GM12878 (cell line): ENCODE results near the gene KIF4B. TPM values are rescaled to one million over a fixed set of nuclear protein-coding genes. Genes with fewer than 3 reads are reported as not detected.

Experiments
- ATAC-seq: fragments of 200-7000 bp; cut with Tn5 transposase; 3 replicates; pipeline ENCODE4 v1.9.1; 2020; ENCODE audit warnings: mild to moderate bottlenecking, moderate library complexity
- BruUV-seq: library from RNA; stranded (reverse); fragments of 400-500 nt; replicated peaks from 2 replicates; lab custom pipeline; 2021; lab: Mats Ljungman, UMichigan
- CTCF ChIA-PET: fragments of 300-600 bp; sonication (Branson Sonifier 250); formaldehyde crosslinking; extraction: SDS; loops from one replicate; lab custom pipeline; 2021; ENCODE audit warnings: inconsistent platforms; lab: Yijun Ruan, JAX
- POLR2A ChIA-PET: fragments of 350-600 bp; formaldehyde crosslinking; extraction: SDS; loops from one replicate; lab custom pipeline; 2021; ENCODE audit warnings: inconsistent platforms; lab: Charles Lee
- RAD21 ChIA-PET: fragments of 300-600 bp; sonication (Branson Sonifier 250); formaldehyde crosslinking; loops from one replicate; lab custom pipeline; 2023; ENCODE audit warnings: antibody characterized with exemption; ENCODE audit not compliant: unreplicated experiment; lab: Charles Lee
- SMC1A ChIA-PET: fragments of 300-600 bp; sonication (Branson Sonifier 250); formaldehyde crosslinking; loops from one replicate; lab custom pipeline; 2023; ENCODE audit not compliant: unreplicated experiment, uncharacterized antibody; lab: Charles Lee
- DNase-seq: peaks from one replicate; pipeline ENCODE4 v3.0.0-alpha.2; 2011; ENCODE audit warnings: low read depth, low spot score
- FAIRE-seq: peaks from 3 replicates; lab custom pipeline; 2011; peaks lifted over from hg19 to GRCh38; lab: Jason Lieb, UNC
- H2AFZ ChIP-seq: 2 replicates; pipeline ENCODE4 v1.6.0; 2011; ENCODE audit warnings: low read depth, low read length, control low read depth; ENCODE audit not compliant: control insufficient read depth
- H3K27ac ChIP-seq: 2 replicates; pipeline ENCODE4 v1.5.1; 2011; ENCODE audit warnings: control low read depth; ENCODE audit not compliant: control insufficient read depth, insufficient read depth
- H3K27me3 ChIP-seq, 2 experiments: replicated peaks in 1 of 2; 2 replicates each; pipeline versions ENCODE4 v1.6.0 to v1.6.1; 2011; ENCODE audit warnings: low read length in 1 of 2; ENCODE audit not compliant: control insufficient read depth in 2 of 2, insufficient read depth in 2 of 2
- H3K36me3 ChIP-seq, 2 experiments: 2 replicates each; pipeline ENCODE4 v1.5.1; 2011; ENCODE audit warnings: low read length in 1 of 2; ENCODE audit not compliant: control insufficient read depth in 2 of 2, insufficient read depth in 2 of 2
- H3K4me1 ChIP-seq: 2 replicates; pipeline ENCODE4 v1.6.1; 2011; ENCODE audit warnings: mild to moderate bottlenecking, low read length, moderate library complexity, mixed read lengths; ENCODE audit not compliant: control insufficient read depth, insufficient read depth
- H3K4me2 ChIP-seq: 2 replicates; pipeline ENCODE4 v1.6.0; 2011; ENCODE audit warnings: control low read depth; ENCODE audit not compliant: control insufficient read depth, insufficient read depth
- H3K4me3 ChIP-seq: fragments of 200-600 bp; sonication (generic); 2 replicates; pipeline ENCODE4 v1.5.1; 2016
- H3K79me2 ChIP-seq: 2 replicates; pipeline ENCODE4 v1.6.0; 2011; ENCODE audit warnings: low read length; ENCODE audit not compliant: control insufficient read depth, insufficient read depth
- H3K9ac ChIP-seq: 2 replicates; pipeline ENCODE4 v1.8.0; 2011; ENCODE audit warnings: low read length, control low read depth, mixed read lengths; ENCODE audit not compliant: control insufficient read depth, insufficient read depth
- H3K9me3 ChIP-seq: replicated peaks from 3 replicates; pipeline ENCODE4 v1.5.1; 2011; ENCODE audit warnings: mild to moderate bottlenecking, low read length; ENCODE audit not compliant: control insufficient read depth, insufficient read depth
- H4K20me1 ChIP-seq: 2 replicates; pipeline ENCODE4 v1.6.0; 2011; ENCODE audit not compliant: control insufficient read depth, insufficient read depth
- KDM1A ChIP-seq: fragments of 200-600 bp; sonication (generic); IDR thresholded peaks from 2 replicates; pipeline ENCODE4 v1.6.1; 2016; ENCODE audit warnings: borderline replicate concordance
- RAD21 ChIP-seq: IDR thresholded peaks from 2 replicates; pipeline ENCODE4 v1.6.1; 2011; ENCODE audit warnings: mild to moderate bottlenecking, low read depth, low read length, moderate library complexity; ENCODE audit not compliant: insufficient read depth
- RBBP5 ChIP-seq: fragments of 200-600 bp; sonication (generic); conservative IDR thresholded peaks from 2 replicates; pipeline ENCODE4 v1.6.1; 2016
- WGBS: methylation state at CpG from one replicate; pipeline ENCODE4 v1.1.6; 2016; ENCODE audit warnings: low lambda C conversion rate; ENCODE audit not compliant: insufficient replicate concordance, insufficient coverage; ENCODE audit errors: missing lambda C conversion rate; 5-methylcytosine and 5-hydroxymethylcytosine counted together
- in situ Hi-C: fragments of 300-500 bp; cut with MboI; formaldehyde crosslinking; loops from 9 replicates; pipeline ENCODE4 v1.14.3; 2018; ENCODE audit warnings: mixed read lengths
- intact Hi-C: fragments of 100-400 bp; cut with micrococcal nuclease; formaldehyde crosslinking; loops from one replicate; pipeline ENCODE4 v1.14.2; 2022; ENCODE audit not compliant: unreplicated experiment
- polyA plus RNA-seq, 11 experiments: library from polyadenylated mRNA; depleted of rRNA in 4 of 11; unstranded in 6 of 11; stranded (reverse) in 5 of 11; fragments of >200 nt; fragmentation: Nextera tagmentation in 4 of 11; fragmentation: Illumina TruSeq in 1 of 11; extraction: Ambion mirVana in 4 of 11; extraction: Trizol in 1 of 11; gene quantifications; 1 replicate in 1 of 11; 2 replicates in 10 of 11; pipeline versions ENCODE4 v1.2.1 to v1.2.3, GENCODE V29; 2011 to 2016; ENCODE audit warnings: inconsistent platforms in 2 of 11, missing spikeins in 2 of 11, low read depth in 1 of 11
- total RNA-seq, 4 experiments: library from RNA; depleted of rRNA in 3 of 4; stranded (reverse); fragments of >200 nt in 3 of 4; fragmentation: Illumina TruSeq in 1 of 4; extraction: Trizol in 1 of 4; gene quantifications; 2 replicates each; pipeline versions ENCODE4 v1.2.1 to v1.2.3, GENCODE V29; 2013 to 2021
- TF ChIP-seq, protein P1 (sequence below): fragments of 450-650 bp; formaldehyde crosslinking; IDR thresholded peaks from 2 replicates; pipeline ENCODE4 v1.5.0; 2022; ENCODE audit warnings: mild to moderate bottlenecking, missing genetic modification characterization
- TF ChIP-seq, protein P2 (sequence below), 3 experiments: IDR thresholded peaks in 2 of 3; conservative IDR thresholded peaks in 1 of 3; 2 replicates each; pipeline ENCODE4 v1.5.1; 2011; ENCODE audit warnings: low read depth in 3 of 3, low read length in 3 of 3, mild to moderate bottlenecking in 3 of 3, control low read depth in 2 of 3, moderate library complexity in 2 of 3, inconsistent platforms in 1 of 3, mixed read lengths in 1 of 3; ENCODE audit not compliant: control insufficient read depth in 2 of 3, insufficient read depth in 1 of 3; ENCODE audit errors: extremely low read depth in 1 of 3
- TF ChIP-seq, protein P3 (sequence below): IDR thresholded peaks from 2 replicates; pipeline ENCODE4 v1.6.1; 2012; ENCODE audit warnings: mild to moderate bottlenecking, low read depth, low read length

The KIF4B gene
- total and polyA plus RNA-seq, 10 of the 15 experiments (the other 5 are each of a cell fraction or from before 2014, with no cell fraction given): 0.02 to 0.20 (median 0.05) TPM; not detected in 4

DNA sequence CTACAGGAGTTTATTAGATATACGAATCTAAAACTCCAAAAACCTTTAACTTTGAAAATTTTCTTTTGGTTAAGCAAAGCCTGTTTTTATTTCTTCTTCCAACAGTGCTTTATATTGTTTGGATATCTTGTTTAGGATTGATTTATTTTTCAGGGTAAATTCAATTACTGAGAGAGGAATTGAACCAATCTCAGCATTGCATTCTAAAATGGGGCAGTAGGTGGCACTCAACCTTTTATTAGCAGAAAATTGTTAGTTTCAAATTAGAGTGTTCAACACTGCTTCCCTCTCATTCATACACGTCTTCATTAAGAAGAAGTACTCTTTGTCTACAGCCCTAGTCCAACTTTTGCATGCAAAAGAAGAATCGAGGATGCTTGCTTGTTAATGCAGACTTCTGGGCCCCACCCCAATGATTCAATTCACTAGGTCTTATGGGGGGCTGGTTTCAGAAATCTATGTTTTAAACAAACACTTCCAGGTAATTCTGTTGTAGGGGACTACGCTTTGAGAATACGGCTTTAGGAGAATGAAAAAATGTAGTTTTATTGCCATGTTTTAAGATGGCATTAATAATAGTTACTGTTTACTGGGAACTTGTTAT is 46.0 kb upstream of the KIF4B start:
- no peaks in the 10 kb centered on the region for H3K9me3 ChIP-seq
- FAIRE-seq: no peak
- ChIA-PET POLR2A (no interaction called here), SMC1A (interaction anchor here (0.6 to 1.7 kb wide), 2 partner anchors 16 to 61 kb away, joined by 3 to 4 read pairs; no protein-coding TSS in a partner anchor), RAD21 (no interaction called here), CTCF (interaction anchor here (0.7 to 1.5 kb wide), 8 partner anchors 9 to 315 kb away, joined by 3 to 6 read pairs (median 3); no protein-coding TSS in a partner anchor)
- no TSS peak for BruUV-seq
- H3K4me3 ChIP-seq: no peak overlapping the region
- no peak overlapping the region for H3K9ac ChIP-seq
- no peaks in the 10 kb centered on the region for H4K20me1 ChIP-seq
- in situ Hi-C loops (no loop called here), intact Hi-C loops (no loop called here)
- no peaks in the 10 kb centered on the region; the same call in 1 of the 2 replicates for H3K4me1 ChIP-seq
- DNase-seq: no peak
- H3K79me2 ChIP-seq: no peaks in the 10 kb centered on the region
- TF ChIP-seq RAD21: peak; percentile 42
- TF ChIP-seq, protein P1, sequence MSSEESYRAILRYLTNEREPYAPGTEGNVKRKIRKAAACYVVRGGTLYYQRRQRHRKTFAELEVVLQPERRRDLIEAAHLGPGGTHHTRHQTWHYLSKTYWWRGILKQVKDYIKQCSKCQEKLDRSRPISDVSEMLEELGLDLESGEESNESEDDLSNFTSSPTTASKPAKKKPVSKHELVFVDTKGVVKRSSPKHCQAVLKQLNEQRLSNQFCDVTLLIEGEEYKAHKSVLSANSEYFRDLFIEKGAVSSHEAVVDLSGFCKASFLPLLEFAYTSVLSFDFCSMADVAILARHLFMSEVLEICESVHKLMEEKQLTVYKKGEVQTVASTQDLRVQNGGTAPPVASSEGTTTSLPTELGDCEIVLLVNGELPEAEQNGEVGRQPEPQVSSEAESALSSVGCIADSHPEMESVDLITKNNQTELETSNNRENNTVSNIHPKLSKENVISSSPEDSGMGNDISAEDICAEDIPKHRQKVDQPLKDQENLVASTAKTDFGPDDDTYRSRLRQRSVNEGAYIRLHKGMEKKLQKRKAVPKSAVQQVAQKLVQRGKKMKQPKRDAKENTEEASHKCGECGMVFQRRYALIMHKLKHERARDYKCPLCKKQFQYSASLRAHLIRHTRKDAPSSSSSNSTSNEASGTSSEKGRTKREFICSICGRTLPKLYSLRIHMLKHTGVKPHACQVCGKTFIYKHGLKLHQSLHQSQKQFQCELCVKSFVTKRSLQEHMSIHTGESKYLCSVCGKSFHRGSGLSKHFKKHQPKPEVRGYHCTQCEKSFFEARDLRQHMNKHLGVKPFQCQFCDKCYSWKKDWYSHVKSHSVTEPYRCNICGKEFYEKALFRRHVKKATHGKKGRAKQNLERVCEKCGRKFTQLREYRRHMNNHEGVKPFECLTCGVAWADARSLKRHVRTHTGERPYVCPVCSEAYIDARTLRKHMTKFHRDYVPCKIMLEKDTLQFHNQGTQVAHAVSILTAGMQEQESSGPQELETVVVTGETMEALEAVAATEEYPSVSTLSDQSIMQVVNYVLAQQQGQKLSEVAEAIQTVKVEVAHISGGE: no peak
- TF ChIP-seq, protein P2, sequence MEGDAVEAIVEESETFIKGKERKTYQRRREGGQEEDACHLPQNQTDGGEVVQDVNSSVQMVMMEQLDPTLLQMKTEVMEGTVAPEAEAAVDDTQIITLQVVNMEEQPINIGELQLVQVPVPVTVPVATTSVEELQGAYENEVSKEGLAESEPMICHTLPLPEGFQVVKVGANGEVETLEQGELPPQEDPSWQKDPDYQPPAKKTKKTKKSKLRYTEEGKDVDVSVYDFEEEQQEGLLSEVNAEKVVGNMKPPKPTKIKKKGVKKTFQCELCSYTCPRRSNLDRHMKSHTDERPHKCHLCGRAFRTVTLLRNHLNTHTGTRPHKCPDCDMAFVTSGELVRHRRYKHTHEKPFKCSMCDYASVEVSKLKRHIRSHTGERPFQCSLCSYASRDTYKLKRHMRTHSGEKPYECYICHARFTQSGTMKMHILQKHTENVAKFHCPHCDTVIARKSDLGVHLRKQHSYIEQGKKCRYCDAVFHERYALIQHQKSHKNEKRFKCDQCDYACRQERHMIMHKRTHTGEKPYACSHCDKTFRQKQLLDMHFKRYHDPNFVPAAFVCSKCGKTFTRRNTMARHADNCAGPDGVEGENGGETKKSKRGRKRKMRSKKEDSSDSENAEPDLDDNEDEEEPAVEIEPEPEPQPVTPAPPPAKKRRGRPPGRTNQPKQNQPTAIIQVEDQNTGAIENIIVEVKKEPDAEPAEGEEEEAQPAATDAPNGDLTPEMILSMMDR (IDR thresholded peaks at IDR 0.05 in 2 of 3, conservative IDR thresholded peaks at IDR 0.05 in 1 of 3; ENCODE audit: control insufficient read depth in 2 of 3, extremely low read depth in 1 of 3, insufficient read depth in 1 of 3, low read depth in 3 of 3, low read length in 3 of 3): peak; percentile 42 to 60 (median 50)
- TF ChIP-seq, protein P3, sequence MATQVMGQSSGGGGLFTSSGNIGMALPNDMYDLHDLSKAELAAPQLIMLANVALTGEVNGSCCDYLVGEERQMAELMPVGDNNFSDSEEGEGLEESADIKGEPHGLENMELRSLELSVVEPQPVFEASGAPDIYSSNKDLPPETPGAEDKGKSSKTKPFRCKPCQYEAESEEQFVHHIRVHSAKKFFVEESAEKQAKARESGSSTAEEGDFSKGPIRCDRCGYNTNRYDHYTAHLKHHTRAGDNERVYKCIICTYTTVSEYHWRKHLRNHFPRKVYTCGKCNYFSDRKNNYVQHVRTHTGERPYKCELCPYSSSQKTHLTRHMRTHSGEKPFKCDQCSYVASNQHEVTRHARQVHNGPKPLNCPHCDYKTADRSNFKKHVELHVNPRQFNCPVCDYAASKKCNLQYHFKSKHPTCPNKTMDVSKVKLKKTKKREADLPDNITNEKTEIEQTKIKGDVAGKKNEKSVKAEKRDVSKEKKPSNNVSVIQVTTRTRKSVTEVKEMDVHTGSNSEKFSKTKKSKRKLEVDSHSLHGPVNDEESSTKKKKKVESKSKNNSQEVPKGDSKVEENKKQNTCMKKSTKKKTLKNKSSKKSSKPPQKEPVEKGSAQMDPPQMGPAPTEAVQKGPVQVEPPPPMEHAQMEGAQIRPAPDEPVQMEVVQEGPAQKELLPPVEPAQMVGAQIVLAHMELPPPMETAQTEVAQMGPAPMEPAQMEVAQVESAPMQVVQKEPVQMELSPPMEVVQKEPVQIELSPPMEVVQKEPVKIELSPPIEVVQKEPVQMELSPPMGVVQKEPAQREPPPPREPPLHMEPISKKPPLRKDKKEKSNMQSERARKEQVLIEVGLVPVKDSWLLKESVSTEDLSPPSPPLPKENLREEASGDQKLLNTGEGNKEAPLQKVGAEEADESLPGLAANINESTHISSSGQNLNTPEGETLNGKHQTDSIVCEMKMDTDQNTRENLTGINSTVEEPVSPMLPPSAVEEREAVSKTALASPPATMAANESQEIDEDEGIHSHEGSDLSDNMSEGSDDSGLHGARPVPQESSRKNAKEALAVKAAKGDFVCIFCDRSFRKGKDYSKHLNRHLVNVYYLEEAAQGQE: no peak
- no peak for TF ChIP-seq KDM1A
- no peak for TF ChIP-seq RBBP5
- no peak overlapping the region for H3K27ac ChIP-seq
- peaks cover 4 to 16% of the 10 kb centered on the region in 2 experiments; a peak in 3 of 4 replicates for H3K36me3 ChIP-seq
- no peaks in the 10 kb centered on the region for H3K27me3 ChIP-seq
- peak; percentile 59 for ATAC-seq
- H2AFZ ChIP-seq: no peak overlapping the region
- 57% methylated on average over 5 of the region's 5 CpGs for WGBS
- H3K4me2 ChIP-seq: no peak overlapping the region
